ENCODE measurements around the gene SAC3D1. TPM values are rescaled to one million over a fixed set of nuclear protein-coding genes. Genes with fewer than 3 reads are reported as not detected.

The SAC3D1 gene
- total and polyA plus RNA-seq, 2 of the 8 experiments (the other 6 are each of a cell fraction or from before 2014, with no cell fraction given): 19.4 to 25.8 TPM

- TF ChIP-seq CHD7 (IDR thresholded peaks at IDR 0.05; ENCODE audit: insufficient replicate concordance, low read length) (no peak), MAFK (IDR thresholded peaks at IDR 0.05; ENCODE audit: low read depth, low read length) (no peak), NRF1 (IDR thresholded peaks at IDR 0.05; ENCODE audit: low read depth, low read length) (no peak), KDM4A (IDR thresholded peaks at IDR 0.05; ENCODE audit: low read depth, low read length, severe bottlenecking) (no peak), SRF (IDR thresholded peaks at IDR 0.05; ENCODE audit: low read depth, low read length) (no peak), SUZ12 (IDR thresholded peaks at IDR 0.05; ENCODE audit: low read length) (no peak), SP2 (IDR thresholded peaks at IDR 0.05; ENCODE audit: low read length) (no peak), E2F6 (IDR thresholded peaks at IDR 0.05) (no peak), SP1 (IDR thresholded peaks at IDR 0.05; ENCODE audit: low read depth, low read length) (no peak)
Observed at GRCh38 chr11:65077451-65077850, 36.4 kb downstream of the SAC3D1 start (continued).
